Lung (tissue), 12 donors: Measurements from ENCODE around the gene HBB. TPM values are rescaled to one million over a fixed set of nuclear protein-coding genes. Genes with fewer than 3 reads are reported as not detected.

ENCODE experiments used
- ATAC-seq: fragments of 200-7000 bp; cut with Tn5 transposase; one replicate; pipeline ENCODE4 v1.9.1; 2020; ENCODE audit warnings: moderate number of reproducible peaks; ENCODE audit not compliant: insufficient read depth, low FRiP score
- DNase-seq, 3 donors: peaks; one replicate each; pipeline ENCODE4 v3.0.0-alpha.2; 2013 to 2017
- H3K27ac ChIP-seq, 2 donors: one replicate each; pipeline ENCODE4 v1.5.1; 2013; ENCODE audit warnings: mild to moderate bottlenecking in 2 of 2, moderate library complexity in 2 of 2, control low read depth in 1 of 2, inconsistent platforms in 1 of 2, low read depth in 1 of 2, low read length in 1 of 2
- H3K27me3 ChIP-seq, 3 donors: one replicate each; pipeline ENCODE4 v1.5.1; 2013; ENCODE audit warnings: low read length in 2 of 3; ENCODE audit not compliant: control insufficient read depth in 3 of 3, insufficient read depth in 3 of 3
- H3K36me3 ChIP-seq, 4 donors: one replicate each; pipeline ENCODE4 v1.5.1; 2013; ENCODE audit warnings: low read length in 4 of 4, mild to moderate bottlenecking in 1 of 4, moderate library complexity in 1 of 4; ENCODE audit not compliant: control insufficient read depth in 4 of 4, insufficient read depth in 4 of 4
- H3K4me1 ChIP-seq, 5 donors: one replicate each; pipeline ENCODE4 v1.5.1; 2013; ENCODE audit warnings: low read length in 5 of 5, mild to moderate bottlenecking in 2 of 5, moderate library complexity in 1 of 5; ENCODE audit not compliant: control insufficient read depth in 5 of 5, insufficient read depth in 5 of 5
- H3K4me3 ChIP-seq: one replicate; pipeline ENCODE4 v1.5.1; 2013; ENCODE audit warnings: mild to moderate bottlenecking, control low read depth, moderate library complexity
- H3K9ac ChIP-seq, 2 donors: one replicate each; pipeline ENCODE4 v1.5.1; 2013; ENCODE audit warnings: low read length in 2 of 2, control low read depth in 1 of 2; ENCODE audit not compliant: insufficient read depth in 1 of 2
- H3K9me3 ChIP-seq, 4 donors: one replicate each; pipeline ENCODE4 v1.5.1; 2013; ENCODE audit warnings: low read length in 3 of 4, mild to moderate bottlenecking in 1 of 4, moderate library complexity in 1 of 4; ENCODE audit not compliant: control insufficient read depth in 4 of 4, insufficient read depth in 3 of 4
- CTCF ChIP-seq: IDR thresholded peaks from 2 replicates; pipeline ENCODE4 v1.5.1; 2012; ENCODE audit warnings: mild to moderate bottlenecking; ENCODE audit errors: control extremely low read depth, extremely low read depth
- WGBS, 2 donors: extraction: QIAGEN DNeasy Blood & Tissue Kit; methylation state at CpG; one replicate each; pipeline ENCODE4 v1.1.7; 2013; 5-methylcytosine and 5-hydroxymethylcytosine counted together
- polyA plus RNA-seq, 2 donors: library from polyadenylated mRNA; stranded (reverse); fragments of 200-250 nt; gene quantifications; one replicate each; pipeline ENCODE4 v1.2.1, GENCODE V29; 2013
- total RNA-seq, 2 donors: library from RNA; depleted of rRNA in 1 of 2; stranded (reverse); fragments of >200 nt in 1 of 2; gene quantifications; one replicate each; pipeline ENCODE4 v1.2.1, GENCODE V29; 2014 to 2021
- donor health status: control.
- donor health status: control.
- donor health status: Bipolar disorder and iron deficiency.
- donor health status: healthy.
- donor health status: DM: yes; HTN: yes; CAD: no.

HBB gene
- total and polyA plus RNA-seq, 4 donors: 39.4 to 1,072 (median 651) TPM

- 67 to 68% methylated on average over 6 of the region's 6 CpGs for WGBS, 2 donors
- no peak for TF ChIP-seq CTCF
Measured at GRCh38 chr11:5246772-5247471, 20.1 kb upstream of the HBB start.

GRCh38 chr11:5245155-5245554 is 18.3 kb upstream of the HBB start:
- no peak for TF ChIP-seq CTCF
- H3K4me1 ChIP-seq: no peaks in the 10 kb centered on the region
- H3K9ac ChIP-seq: no peak overlapping the region
- ATAC-seq (no peak), DNase-seq (no peak)
- WGBS, 2 donors: 66 to 76% methylated on average over 2 of the region's 2 CpGs
- H3K36me3 ChIP-seq: no peaks in the 10 kb centered on the region
- no peaks in the 10 kb centered on the region for H3K9me3 ChIP-seq
- no peak overlapping the region for H3K4me3 ChIP-seq
- H3K27ac ChIP-seq: no peak overlapping the region
- H3K27me3 ChIP-seq: peaks cover 0 to 4% (median 0%) of the 10 kb centered on the region in 3 donors

More at GRCh38 chr11:5246772-5247471, 20.1 kb upstream of the HBB start:
- Histone ChIP-seq H3K9ac (no peak overlapping the region), H3K4me1 (no peaks in the 10 kb centered on the region), H3K4me3 (no peak overlapping the region), H3K27ac (no peak overlapping the region), H3K9me3 (no peaks in the 10 kb centered on the region), H3K27me3 (peaks cover 0 to 2% (median 0%) of the 10 kb centered on the region in 3 donors), H3K36me3 (no peaks in the 10 kb centered on the region)
- ATAC-seq (no peak), DNase-seq (no peak)

GRCh38 chr11:5243816-5244180 is 16.9 kb upstream of the HBB start:
- DNase-seq (no peak), ATAC-seq (no peak)
- WGBS, 2 donors: 80 to 90% methylated on average over 4 of the region's 4 CpGs
- TF ChIP-seq CTCF: no peak
- peaks cover 0 to 4% (median 0%) of the 10 kb centered on the region in 3 donors for H3K27me3 ChIP-seq
- H3K4me3 ChIP-seq: no peak overlapping the region
- H3K36me3 ChIP-seq: no peaks in the 10 kb centered on the region
- H3K27ac ChIP-seq: no peak overlapping the region
- no peaks in the 10 kb centered on the region for H3K9me3 ChIP-seq
- no peaks in the 10 kb centered on the region for H3K4me1 ChIP-seq
- no peak overlapping the region for H3K9ac ChIP-seq
